HG03460 (cell line): ENCODE results near the gene CRYGA.
"Not testable (repeated sequence)": the region's sequence is repeated elsewhere in the genome, so short reads cannot be mapped to it uniquely, and the experiment has no call there.

Source experiments
- ATAC-seq: cut with Tn5 transposase; IDR thresholded peaks from one replicate; pipeline ENCODE4 v1.9.1; 2021; ENCODE audit not compliant: unreplicated experiment

CRYGA gene

DNA sequence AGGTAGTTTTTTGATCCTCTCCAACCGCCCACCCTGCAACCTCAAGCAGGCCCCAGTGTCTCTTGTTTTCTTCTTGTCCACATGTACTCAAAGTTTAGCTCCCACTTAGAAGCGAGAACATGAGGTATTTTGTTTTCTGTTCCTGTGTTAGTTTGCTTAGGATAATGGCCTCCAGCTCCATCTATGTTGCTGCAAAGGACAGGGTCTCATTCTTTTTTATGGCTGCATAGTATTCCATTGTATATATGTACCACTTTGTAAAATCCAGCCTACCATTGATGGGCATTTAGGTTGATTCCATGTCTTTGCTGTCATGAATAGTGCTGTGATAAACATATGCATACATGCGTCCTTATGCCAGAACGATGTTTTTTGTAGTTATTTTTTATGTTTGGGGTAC, 36.3 kb downstream of the CRYGA start:
- ATAC-seq = no peak

DNA sequence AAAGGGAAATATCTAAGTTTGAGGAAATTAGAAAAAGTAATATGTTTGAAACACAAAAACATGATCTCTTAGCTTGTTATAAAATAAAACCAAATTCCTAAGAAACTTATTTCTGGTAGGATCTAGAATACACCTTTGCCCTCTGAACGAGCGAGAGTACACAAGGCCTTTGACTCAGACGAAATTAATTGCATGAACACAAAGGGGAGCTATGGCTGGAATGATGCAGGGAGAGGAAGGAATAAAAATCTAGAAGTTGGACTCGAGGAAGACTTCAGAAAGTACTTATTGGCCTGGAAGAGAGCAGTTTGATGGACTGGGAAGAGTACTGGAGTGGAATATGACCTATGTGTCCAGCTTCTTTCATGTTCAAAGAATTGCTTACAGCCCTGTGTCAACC, 38.1 kb downstream of the CRYGA start:
- no peak for ATAC-seq

DNA sequence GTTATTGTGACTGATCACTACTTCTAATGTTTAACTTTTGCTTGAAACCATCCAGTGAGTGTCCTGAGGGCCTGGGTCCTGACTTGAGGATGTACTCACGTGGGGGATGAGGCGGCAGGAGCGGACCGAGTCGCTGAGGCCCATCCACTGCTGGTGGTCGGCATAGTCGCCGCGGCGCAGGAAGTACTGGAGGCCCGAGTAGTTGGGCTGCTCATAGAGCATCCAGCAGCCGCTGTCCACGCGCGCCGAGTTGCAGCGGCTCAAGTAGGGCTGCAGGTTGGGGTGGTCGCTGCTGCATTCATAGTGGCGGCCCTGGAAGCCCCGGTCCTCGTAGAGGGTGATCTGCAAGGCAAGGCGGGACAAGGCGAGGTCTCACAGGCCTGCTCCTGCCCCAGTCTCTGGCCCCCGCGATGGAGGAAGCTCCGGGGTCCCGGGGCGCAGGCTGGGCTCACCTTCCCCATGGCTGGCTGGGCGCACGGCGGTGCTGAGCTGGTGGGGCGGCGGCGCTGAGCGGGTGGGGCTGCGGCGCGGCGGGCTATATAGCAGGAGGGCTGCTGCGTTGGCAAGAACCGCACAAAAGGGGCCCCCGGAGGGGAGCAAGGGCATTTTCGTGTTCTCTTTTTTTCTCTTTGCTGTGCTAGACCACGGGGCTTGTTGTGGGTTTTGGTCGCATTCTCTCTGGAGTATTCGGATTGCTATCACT, 39.2 kb downstream of the CRYGA start, which contains the start of gene CRYGD:
TSS of gene CRYGD (minus strand) at position 512 of the 703 bp plus-strand sequence. CDS start at position 461, 51 bp downstream.
- not testable (repeated sequence) for ATAC-seq

DNA sequence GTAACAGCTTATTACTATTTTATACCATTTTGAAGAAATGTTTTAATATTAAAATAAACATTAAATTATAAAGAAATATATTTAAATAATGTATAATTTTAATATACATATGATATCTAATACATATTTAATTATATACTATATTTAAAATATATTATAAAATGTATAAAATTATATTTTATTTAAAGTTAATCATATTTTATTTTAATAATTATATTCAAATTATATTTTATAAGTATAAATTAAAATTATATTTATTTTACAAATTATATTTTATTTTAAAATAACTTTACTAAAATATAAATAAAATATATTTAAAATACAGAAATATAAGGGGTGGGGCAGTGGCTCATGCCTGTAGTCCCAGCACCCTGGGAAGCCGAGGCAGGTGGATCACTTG, 41.1 kb downstream of the CRYGA start:
- ATAC-seq = no peak

DNA sequence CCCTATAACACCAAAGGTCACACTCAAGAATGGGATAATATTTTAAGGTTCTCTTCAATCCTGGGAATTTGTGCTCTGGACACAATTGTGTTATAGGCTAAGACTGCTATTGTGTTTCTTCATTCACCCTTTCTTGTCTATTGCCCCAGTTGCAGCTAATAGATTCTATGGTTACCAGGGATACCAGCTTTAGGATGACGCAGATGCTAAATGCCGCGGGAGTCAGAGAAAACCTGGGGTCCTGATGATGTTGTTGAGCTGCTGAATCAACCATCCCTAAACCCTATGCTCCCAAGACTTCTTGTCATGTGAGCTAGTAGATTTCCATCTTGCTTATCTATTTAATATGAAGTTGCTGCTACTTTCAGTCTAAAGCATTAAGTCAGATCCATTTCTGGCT, 44.5 kb downstream of the CRYGA start:
- ATAC-seq = no peak

DNA sequence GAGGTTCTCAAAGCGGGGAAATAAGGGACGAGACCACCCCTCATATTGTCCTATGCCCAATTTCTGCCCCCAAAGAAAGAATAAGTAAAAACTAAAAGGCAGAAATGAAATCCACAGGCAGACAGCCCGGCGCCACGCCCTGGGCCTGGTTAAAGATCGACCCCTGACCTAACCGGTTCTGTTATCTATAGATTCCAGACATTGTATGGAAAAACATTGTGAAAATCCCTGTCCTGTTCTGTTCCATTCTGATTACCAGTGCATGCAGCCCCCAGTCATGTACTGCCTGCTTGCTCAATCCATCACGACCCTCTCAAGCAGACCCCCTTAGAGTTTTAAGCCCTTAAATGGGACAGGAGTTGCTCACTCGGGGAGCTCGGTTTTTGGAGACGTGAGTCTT, 46.0 kb downstream of the CRYGA start:
- ATAC-seq = not testable (repeated sequence)

DNA sequence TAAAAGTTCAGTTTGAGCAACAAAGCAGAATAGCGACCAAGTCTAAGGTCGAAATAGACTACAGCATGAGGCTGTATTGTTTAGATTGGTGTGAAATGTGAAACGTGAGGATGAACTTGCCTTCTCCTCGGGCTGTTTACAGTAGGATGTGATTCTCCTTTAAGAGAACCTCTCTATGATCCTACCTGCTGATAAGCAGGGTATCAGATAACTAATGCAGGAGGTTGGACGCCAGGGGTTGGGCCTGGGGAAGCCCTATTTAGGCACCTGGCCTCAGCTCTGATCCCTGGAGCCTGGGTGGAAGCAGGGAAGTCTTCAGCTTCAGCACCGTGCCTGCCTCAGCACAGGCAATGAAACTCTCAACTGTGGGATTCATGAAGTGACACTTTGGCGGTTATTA, 50.4 kb downstream of the CRYGA start:
- ATAC-seq = no peak

DNA sequence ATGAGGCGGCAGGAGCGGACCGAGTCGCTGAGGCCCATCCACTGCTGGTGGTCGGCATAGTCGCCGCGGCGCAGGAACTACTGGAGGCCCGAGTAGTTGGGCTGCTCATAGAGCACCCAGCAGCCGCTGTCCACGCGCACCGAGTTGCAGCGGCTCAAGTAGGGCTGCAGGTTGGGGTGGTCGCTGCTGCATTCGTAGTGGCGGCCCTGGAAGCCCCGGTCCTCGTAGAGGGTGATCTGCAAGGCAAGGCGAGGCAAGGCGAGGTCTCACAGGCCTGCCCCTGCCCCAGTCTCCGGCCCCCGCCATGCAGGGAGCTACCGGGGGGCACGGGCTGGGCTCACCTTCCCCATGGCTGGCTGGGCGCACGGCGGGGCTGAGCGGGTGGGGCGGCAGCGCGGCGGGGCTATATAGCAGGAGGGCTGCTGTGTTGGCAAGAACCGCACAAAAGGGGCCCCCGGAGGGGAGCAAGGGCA, 51.1 kb downstream of the CRYGA start:
- ATAC-seq = not testable (repeated sequence)
